CD14-positive monocyte (primary cell): ENCODE results near the gene PIK3R3. TPM values are rescaled to one million over a fixed set of nuclear protein-coding genes. Genes with fewer than 3 reads are reported as not detected.

Source experiments
- DNase-seq, 3 donors: peaks; one replicate each; pipeline ENCODE4 v3.0.0-alpha.2; 2011 to 2022
- H2AFZ ChIP-seq: 2 replicates; pipeline ENCODE4 v1.6.0; 2012; ENCODE audit warnings: mild to moderate bottlenecking, low read depth, low read length, inconsistent platforms; ENCODE audit not compliant: insufficient read depth, poor library complexity, severe bottlenecking
- H3K27ac ChIP-seq, 2 donors: 1 replicate in 1 of 2; 2 replicates in 1 of 2; pipeline ENCODE4 v1.5.1; 2012 to 2013; ENCODE audit warnings: low read length in 2 of 2, control low read depth in 1 of 2, inconsistent platforms in 1 of 2, low read depth in 1 of 2, mild to moderate bottlenecking in 1 of 2
- H3K27me3 ChIP-seq, 2 donors: one replicate each; pipeline versions ENCODE4 v1.6.0 to v1.6.1; 2011 to 2013; ENCODE audit warnings: low read length in 2 of 2; ENCODE audit not compliant: control insufficient read depth in 2 of 2, insufficient read depth in 2 of 2
- H3K36me3 ChIP-seq, 2 donors: replicated peaks in 1 of 2; 1 replicate in 1 of 2; 2 replicates in 1 of 2; pipeline versions ENCODE4 v1.5.1 to v1.6.1; 2012 to 2013; ENCODE audit warnings: low read length in 2 of 2, control low read depth in 1 of 2, inconsistent platforms in 1 of 2, mild to moderate bottlenecking in 1 of 2; ENCODE audit not compliant: insufficient read depth in 2 of 2, control insufficient read depth in 1 of 2
- H3K4me1 ChIP-seq, 2 donors: 1 replicate in 1 of 2; 2 replicates in 1 of 2; pipeline versions ENCODE4 v1.5.1 to v1.6.1; 2012 to 2013; ENCODE audit warnings: low read length in 2 of 2, control low read depth in 1 of 2, inconsistent platforms in 1 of 2, mild to moderate bottlenecking in 1 of 2, moderate library complexity in 1 of 2; ENCODE audit not compliant: insufficient read depth in 2 of 2, control insufficient read depth in 1 of 2
- H3K4me2 ChIP-seq: replicated peaks from 2 replicates; pipeline ENCODE3; 2012; ENCODE audit warnings: low read length, moderate library complexity, mild to moderate bottlenecking; ENCODE audit not compliant: poor library complexity, severe bottlenecking; ENCODE audit errors: extremely low read depth
- H3K4me3 ChIP-seq, 3 experiments: fragments of 200-600 bp in 1 of 3; sonication (generic) in 1 of 3; replicated peaks in 1 of 3; 1 replicate in 2 of 3; 2 replicates in 1 of 3; pipeline ENCODE4 v1.5.1; 2011 to 2013; ENCODE audit warnings: low read length in 3 of 3, mild to moderate bottlenecking in 3 of 3, control low read depth in 2 of 3, low read depth in 2 of 3, inconsistent platforms in 1 of 3, moderate library complexity in 1 of 3
- H3K79me2 ChIP-seq: 2 replicates; pipeline ENCODE4 v1.6.0; 2012; ENCODE audit warnings: mild to moderate bottlenecking, control low read depth, inconsistent platforms, low read length, moderate library complexity; ENCODE audit not compliant: insufficient read depth
- H3K9ac ChIP-seq: 2 replicates; pipeline ENCODE4 v1.6.0; 2017; ENCODE audit warnings: low read length, mild to moderate bottlenecking; ENCODE audit not compliant: insufficient read depth, poor library complexity, severe bottlenecking
- H3K9me3 ChIP-seq, 2 donors: replicated peaks in 1 of 2; 1 replicate in 1 of 2; 2 replicates in 1 of 2; pipeline versions ENCODE4 v1.5.1 to v1.6.1; 2012 to 2013; ENCODE audit warnings: low read length in 2 of 2, control low read depth in 1 of 2; ENCODE audit not compliant: control insufficient read depth in 1 of 2, insufficient read depth in 1 of 2
- H4K20me1 ChIP-seq: 2 replicates; pipeline ENCODE4 v1.6.0; 2012; ENCODE audit warnings: mild to moderate bottlenecking, low read length, control low read depth, moderate library complexity; ENCODE audit not compliant: insufficient read depth
- H3K27ac Mint-ChIP-seq, 7 donors: one replicate each; pipeline ENCODE4 v1.8.0; 2020; ENCODE audit warnings: mild to moderate bottlenecking in 7 of 7, mixed read lengths in 7 of 7, moderate library complexity in 6 of 7, inconsistent platforms in 2 of 7
- H3K27me3 Mint-ChIP-seq, 3 donors: one replicate each; pipeline ENCODE4 v1.8.0; 2021 to 2022; ENCODE audit warnings: low read depth in 3 of 3, mild to moderate bottlenecking in 3 of 3, mixed read lengths in 3 of 3, moderate library complexity in 3 of 3, inconsistent platforms in 1 of 3
- H3K36me3 Mint-ChIP-seq, 2 donors: one replicate each; pipeline ENCODE4 v1.8.0; 2020; ENCODE audit warnings: mixed read lengths in 2 of 2, inconsistent platforms in 1 of 2, mild to moderate bottlenecking in 1 of 2
- H3K4me1 Mint-ChIP-seq: one replicate; pipeline ENCODE4 v1.8.0; 2020; ENCODE audit warnings: mild to moderate bottlenecking, mixed read lengths
- H3K4me3 Mint-ChIP-seq, 2 donors: one replicate each; pipeline ENCODE4 v1.8.0; 2020; ENCODE audit warnings: mild to moderate bottlenecking in 2 of 2, mixed read lengths in 2 of 2, moderate library complexity in 1 of 2
- H3K9me3 Mint-ChIP-seq, 7 donors: one replicate each; pipeline ENCODE4 v1.8.0; 2020 to 2022; ENCODE audit warnings: mixed read lengths in 7 of 7, mild to moderate bottlenecking in 6 of 7, moderate library complexity in 6 of 7, inconsistent platforms in 2 of 7
- CTCF ChIP-seq: fragments of 200-600 bp; IDR thresholded peaks from one replicate; pipeline ENCODE4 v1.8.0; 2022; ENCODE audit warnings: antibody characterized with exemption, mild to moderate bottlenecking
- WGBS: methylation state at CpG from one replicate; pipeline ENCODE4 v1.1.5; 2013; ENCODE audit warnings: missing lambda C conversion rate; ENCODE audit not compliant: insufficient coverage; 5-methylcytosine and 5-hydroxymethylcytosine counted together
- intact Hi-C, 2 donors: fragments of 100-400 bp; cut with micrococcal nuclease; formaldehyde crosslinking; loops; one replicate each; pipeline versions ENCODE4 v1.15.0 to v1.15.1; 2023
- polyA plus RNA-seq, 3 donors: library from polyadenylated mRNA; depleted of rRNA in 1 of 3; unstranded in 2 of 3; stranded (reverse) in 1 of 3; fragments of 300-500 nt in 2 of 3; fragments of >200 nt in 1 of 3; fragmentation: Illumina TruSeq in 2 of 3; gene quantifications; 1 replicate in 2 of 3; 2 replicates in 1 of 3; pipeline ENCODE4 v1.2.3, GENCODE V29; 2012 to 2021

The PIK3R3 gene
- polyA plus RNA-seq, 3 donors, result 0.09 to 0.28 (median 0.17) TPM

GRCh38 chr1:46158312-46159281 lies 26.2 kb upstream of the PIK3R3 start:
- no peaks in the 10 kb centered on the region for H3K36me3 ChIP-seq
- Mint-ChIP-seq H3K27ac (no peak overlapping the region), H3K4me3 (no peak overlapping the region), H3K36me3 (no peaks in the 10 kb centered on the region), H3K9me3 (peaks cover 0 to 1% (median 0%) of the 10 kb centered on the region in 7 donors), H3K4me1 (no peaks in the 10 kb centered on the region), H3K27me3 (peaks cover 0 to 2% (median 0%) of the 10 kb centered on the region in 3 donors)
- 97% methylated on average over 6 of the region's 13 CpGs for WGBS
- H3K4me3 ChIP-seq, result no peak overlapping the region
- H4K20me1 ChIP-seq, result no peaks in the 10 kb centered on the region
- no peak overlapping the region for H3K27ac ChIP-seq
- H3K9ac ChIP-seq, result no peak overlapping the region
- intact Hi-C loops, result no loop called here
- no peak for DNase-seq
- H3K4me1 ChIP-seq, result no peaks in the 10 kb centered on the region
- H3K27me3 ChIP-seq, result no peaks in the 10 kb centered on the region
- H3K79me2 ChIP-seq, result no peaks in the 10 kb centered on the region
- TF ChIP-seq CTCF, result no peak
- no peak overlapping the region for H2AFZ ChIP-seq
- no peak overlapping the region for H3K4me2 ChIP-seq
- no peaks in the 10 kb centered on the region for H3K9me3 ChIP-seq

GRCh38 chr1:46157916-46158311 lies 25.5 kb upstream of the PIK3R3 start:
- H3K79me2 ChIP-seq, result no peaks in the 10 kb centered on the region
- H3K4me1 Mint-ChIP-seq, result no peaks in the 10 kb centered on the region
- H3K4me2 ChIP-seq, result no peak overlapping the region
- no peak overlapping the region for H3K9ac ChIP-seq
- H3K27me3 ChIP-seq, result no peaks in the 10 kb centered on the region
- no peak overlapping the region for H2AFZ ChIP-seq
- no peaks in the 10 kb centered on the region for H3K9me3 ChIP-seq
- intact Hi-C loops, result no loop called here
- WGBS, result 100% methylated on average over 1 of the region's 1 CpG
- H4K20me1 ChIP-seq, result no peaks in the 10 kb centered on the region
- TF ChIP-seq CTCF, result no peak
- H3K9me3 Mint-ChIP-seq, result no peaks in the 10 kb centered on the region
- H3K4me1 ChIP-seq, result no peaks in the 10 kb centered on the region
- H3K36me3 Mint-ChIP-seq, result no peaks in the 10 kb centered on the region
- no peaks in the 10 kb centered on the region for H3K36me3 ChIP-seq
- peaks cover 0 to 2% (median 0%) of the 10 kb centered on the region in 3 donors for H3K27me3 Mint-ChIP-seq
- no peak overlapping the region for H3K27ac Mint-ChIP-seq
- no peak for DNase-seq
- peak overlapping the region in 1 of 2 donors; percentile 1 for H3K4me3 Mint-ChIP-seq
- no peak overlapping the region for H3K27ac ChIP-seq
- H3K4me3 ChIP-seq, result no peak overlapping the region
